Activated effector memory CD4-positive, alpha-beta T cell treated with anti-CD3 and anti-CD28 coated beads, Interleukin-2, amount 50 U/mL, for 16 hours (primary cell): ENCODE measurements around the gene PTTG1.

Experiments
- DNase-seq: peaks from one replicate; pipeline ENCODE4 v3.0.0-alpha.2; 2020

PTTG1 gene

DNA sequence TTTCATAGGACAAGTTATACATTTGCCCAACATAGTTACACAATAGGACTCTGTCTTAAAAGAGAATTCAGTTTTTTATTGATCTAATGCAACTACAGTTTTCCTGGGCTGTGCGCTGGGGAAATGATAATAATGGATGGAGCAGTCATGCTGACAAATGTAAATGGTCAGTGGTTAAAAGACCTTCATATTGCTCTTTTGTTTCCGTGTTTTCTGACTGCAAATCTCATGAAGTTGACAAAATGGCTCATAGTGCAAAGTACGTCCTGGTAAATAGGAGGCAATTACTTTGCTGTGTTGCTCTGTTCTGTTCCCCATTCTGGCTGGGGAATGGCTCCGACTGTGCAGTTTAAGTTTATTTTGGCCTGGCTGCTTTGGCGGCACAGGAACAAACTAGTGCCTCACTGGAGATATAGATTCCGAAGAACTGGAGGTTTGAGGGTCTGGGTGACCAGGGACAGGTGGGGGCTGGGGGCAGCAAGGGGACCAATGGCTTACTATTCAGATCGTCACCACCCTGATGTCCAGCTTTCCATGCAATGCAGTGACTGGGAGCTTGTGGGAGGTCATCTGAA, 54.3 kb downstream of the PTTG1 start:
- no peak for DNase-seq

DNA sequence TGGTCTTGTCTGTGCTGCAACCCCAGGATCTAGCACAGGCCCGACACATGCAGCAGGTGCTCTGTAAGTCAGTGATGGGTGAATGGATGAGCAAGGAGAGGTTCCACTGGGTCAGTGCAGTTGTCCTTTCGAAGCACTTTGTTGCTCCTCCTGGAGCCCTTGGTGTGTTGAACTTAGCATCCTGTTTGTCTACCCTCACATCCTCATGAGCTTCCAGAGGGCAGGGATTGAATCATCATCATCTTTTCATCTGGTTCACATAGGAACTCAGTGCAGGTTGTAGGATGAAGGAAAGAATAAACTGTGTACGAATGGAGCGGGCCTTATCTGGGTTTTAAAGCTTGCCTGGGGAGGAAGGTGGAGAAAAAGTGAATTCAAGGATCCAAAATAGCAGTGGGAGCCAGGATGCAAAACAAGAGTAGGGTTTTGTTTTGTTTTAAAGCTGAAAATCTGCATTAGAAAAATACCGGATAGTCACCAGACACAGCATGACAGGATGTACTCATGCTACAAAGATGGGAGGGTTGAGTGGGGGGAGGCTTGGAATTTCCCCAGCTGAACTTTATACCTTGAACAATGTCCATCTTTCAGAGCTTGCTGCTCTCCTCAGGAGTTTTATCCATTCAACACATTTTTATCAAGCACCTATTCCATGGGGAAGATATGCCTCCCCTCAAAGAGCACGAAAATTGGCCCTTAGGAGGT, 55.8 kb downstream of the PTTG1 start:
- DNase-seq, result no peak

DNA sequence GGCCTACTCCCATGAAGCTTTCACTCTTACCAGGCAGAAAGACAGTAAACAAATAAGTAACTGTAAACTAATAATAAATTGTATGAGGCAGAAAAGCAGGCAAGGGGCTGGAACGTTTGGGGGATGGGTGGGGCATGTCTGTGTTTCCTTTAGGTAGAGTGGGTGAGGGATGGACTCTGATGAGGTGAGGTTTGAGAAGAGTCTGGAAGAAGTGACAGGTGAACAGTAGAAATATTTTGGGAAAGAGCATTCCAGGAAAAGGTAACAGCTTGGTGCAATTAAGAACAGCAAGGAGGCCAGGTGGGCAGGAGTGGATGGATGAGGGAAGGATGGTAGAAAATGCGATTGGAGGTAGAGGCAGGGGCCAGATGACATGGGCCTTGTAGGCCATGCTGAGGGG, 56.5 kb downstream of the PTTG1 start:
- no peak for DNase-seq
